HuH-7.5 (cell line): Measurements from ENCODE around the gene SHISAL1.
"Not testable (repeated sequence)": the region's sequence is repeated elsewhere in the genome, so short reads cannot be mapped to it uniquely, and the experiment has no call there.

ENCODE experiments used
- DNase-seq: peaks from one replicate; pipeline ENCODE4 v3.0.0; 2011; ENCODE audit warnings: low spot score

The SHISAL1 gene

DNA sequence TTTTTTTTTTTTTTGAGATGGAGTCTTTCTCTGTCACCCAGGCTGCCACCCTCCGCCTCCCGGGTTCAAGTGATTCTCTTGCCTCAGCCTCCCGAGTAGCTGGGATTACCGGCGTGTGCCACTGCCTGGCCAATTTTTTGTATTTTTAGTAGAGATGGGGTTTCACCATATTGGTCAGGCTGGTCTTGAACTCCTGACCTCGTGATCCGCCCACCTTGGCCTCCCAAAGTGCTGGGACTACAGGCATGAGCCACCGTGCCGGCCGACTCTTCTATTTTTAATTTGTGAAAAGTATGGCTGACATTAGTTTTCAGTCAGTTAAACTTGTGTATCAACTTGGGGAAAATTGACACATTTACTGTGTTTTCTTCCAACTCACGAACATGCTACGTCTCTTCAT, 78.4 kb downstream of the SHISAL1 start:
- not testable (repeated sequence) for DNase-seq

GRCh38 chr22:44231233-44231632, 81.5 kb downstream of the SHISAL1 start:
- no peak for DNase-seq

DNA sequence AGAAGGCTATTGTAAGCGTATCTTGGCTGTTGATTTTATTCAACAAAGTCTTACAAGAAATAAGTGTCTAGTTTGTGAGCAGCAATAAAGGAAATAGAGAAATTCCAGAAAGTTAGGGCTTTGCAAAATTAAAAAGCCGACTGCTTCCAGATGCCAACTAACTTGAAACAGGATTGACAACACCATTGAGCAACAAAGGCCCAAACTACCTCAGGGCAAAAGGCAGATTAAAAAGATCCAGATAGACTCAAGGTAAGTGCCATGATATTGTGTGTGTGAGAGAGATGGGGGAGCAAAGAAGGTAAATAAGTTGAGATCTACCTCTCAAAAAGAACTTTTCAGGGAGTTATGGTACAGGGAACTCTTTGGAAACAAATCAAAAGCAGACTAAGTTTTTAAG, 82.9 kb downstream of the SHISAL1 start:
- no peak for DNase-seq

DNA sequence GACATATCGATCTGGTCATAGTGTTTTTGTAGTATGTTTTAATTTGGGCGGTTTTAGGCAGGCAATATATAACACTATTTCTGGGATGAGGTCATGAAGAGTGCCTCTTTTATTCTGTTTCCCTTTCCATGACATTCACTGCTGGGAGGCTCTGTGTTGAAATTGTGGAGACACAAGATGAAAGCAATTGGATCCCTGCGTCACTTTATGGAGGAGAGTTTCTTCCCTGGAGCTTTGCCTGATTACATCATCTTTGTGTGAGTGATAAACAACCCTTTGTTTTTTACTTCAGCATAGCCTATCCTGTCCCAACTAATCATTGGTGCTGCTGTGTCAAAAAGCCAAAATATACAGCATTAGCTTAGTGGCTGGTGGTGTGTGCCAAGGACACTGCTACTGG, 83.4 kb downstream of the SHISAL1 start:
- DNase-seq = no peak

DNA sequence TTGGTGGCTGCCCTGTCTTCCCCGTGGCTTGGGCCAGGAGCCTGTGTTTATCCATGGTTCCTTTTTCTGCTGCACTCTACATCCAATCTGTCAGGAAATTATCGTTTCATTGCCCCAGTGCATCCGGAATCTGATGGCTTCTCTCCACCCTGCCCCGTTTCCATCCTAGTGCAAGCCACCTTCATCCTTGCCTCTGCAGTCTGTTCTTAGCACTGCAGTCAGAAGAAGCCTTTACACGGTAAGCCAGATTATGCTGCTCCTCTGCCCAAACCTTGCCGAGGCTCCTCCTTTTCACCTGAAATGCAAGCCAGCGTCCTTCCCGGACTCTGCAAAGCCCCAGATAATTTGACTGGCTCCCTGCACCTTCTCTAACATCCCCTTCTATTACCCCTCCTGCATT, 86.9 kb downstream of the SHISAL1 start:
- no peak for DNase-seq

DNA sequence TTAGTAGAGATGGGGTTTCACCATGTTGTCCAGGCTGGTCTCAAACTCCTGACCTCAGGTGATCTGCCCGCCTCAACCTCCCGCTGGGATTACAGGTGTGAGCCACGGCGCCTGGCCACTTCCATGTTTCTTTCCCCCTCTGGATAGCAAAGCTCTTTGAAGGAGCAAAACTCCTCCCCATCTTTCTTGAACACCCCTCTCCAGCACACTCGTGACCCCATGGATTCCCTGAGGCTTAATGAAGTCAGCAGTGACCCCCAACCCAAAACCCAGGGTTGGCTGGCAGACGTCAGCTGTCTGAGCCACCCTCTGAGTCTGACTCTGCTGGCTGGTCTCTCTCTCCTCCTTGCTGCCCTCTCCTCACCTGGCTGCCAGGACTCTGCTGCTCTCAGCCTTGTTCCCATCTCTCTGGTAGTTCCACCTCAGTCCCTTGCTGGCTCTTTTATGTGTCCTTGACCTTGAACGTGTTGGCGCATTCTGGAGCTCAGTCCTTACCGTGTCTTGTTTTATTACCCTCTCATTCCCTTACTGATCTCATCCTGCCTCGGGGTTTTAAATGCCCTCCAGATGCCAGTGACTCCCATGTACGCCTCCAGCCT, 87.6 kb downstream of the SHISAL1 start:
- no peak for DNase-seq

- DNase-seq = no peak
These were observed 88.6 kb downstream of the SHISAL1 start for GRCh38 chr22:44224166-44224565.

DNA sequence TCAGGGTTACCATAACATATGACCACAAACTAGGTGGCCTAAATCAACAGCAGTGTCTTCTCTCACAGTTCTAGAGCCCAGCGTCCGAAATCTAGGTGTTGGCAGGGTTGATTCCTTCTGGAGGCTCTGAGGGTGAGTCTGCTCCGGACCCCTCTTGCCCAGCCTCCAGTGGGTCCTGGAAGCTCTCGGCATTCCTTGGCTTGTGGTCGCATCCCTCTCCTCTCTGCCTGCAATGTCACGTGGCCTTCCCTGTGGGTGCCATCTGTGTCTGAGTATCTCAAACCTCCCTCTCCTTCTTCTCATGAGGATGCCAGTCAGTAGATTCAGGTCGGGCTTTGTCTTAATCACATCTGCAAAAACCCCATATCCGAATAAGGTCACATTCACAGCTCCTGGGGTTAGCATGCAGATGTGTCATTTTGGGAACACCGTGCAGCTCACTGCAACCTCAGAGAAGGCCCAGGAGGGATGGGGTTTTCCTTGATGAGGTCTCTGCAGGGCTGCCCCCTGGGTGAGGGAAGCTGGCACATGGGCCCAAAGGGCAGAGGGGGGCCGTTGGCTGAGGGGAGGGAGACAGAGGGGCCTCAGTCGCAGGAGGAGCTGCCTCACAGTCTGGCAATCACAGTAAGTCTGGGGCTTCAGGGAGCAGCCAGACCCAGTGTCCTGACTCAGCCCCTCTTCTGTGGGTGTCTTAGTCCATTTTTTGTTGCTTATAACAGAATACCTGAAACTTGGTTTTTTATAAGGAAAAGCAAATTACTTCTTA, 90.9 kb downstream of the SHISAL1 start:
- DNase-seq = no peak

- DNase-seq = no peak
These were observed 91.7 kb downstream of the SHISAL1 start for GRCh38 chr22:44220727-44221680.

DNA sequence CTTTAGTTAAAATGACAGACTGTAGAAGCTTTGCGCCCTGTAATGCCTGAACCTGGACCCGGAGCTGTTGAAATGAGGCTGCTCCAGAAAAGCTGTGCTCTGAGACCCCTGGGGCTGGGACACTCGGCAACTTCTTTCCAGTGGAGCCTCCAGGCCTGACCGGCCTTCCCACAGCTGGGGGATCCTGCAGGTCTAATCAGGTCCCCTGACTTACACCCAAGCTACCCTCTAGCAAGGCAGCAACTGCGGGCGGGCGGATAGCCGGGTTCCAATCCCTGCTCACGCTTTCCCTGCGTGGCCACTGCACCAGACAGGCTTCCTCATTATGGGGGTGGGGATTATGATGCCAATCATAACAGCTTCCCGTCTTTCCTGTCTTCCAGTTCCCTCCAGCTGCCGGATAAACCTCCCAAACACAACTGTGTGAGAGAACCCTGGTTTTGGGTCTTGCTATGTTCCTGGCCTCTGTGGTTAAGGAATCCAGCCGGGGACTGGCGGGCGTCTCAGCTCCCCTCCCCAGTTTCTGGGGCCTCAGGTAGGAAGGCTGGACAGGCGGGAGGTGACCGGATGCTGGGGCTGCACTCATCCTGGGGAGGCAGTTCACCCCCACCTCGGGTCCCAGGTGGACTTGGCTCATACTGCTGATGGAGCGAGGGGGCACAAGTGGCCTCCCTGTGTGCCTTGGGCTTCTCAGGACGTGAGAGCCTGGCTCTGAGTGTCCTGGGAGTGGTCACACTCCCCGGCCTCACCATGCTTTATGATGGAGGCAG, 93.5 kb downstream of the SHISAL1 start:
- DNase-seq = no peak

- no peak for DNase-seq
These were observed 94.7 kb downstream of the SHISAL1 start for GRCh38 chr22:44218071-44218470.

- DNase-seq = no peak
These were observed 95.4 kb downstream of the SHISAL1 start for GRCh38 chr22:44217346-44217745.

DNA sequence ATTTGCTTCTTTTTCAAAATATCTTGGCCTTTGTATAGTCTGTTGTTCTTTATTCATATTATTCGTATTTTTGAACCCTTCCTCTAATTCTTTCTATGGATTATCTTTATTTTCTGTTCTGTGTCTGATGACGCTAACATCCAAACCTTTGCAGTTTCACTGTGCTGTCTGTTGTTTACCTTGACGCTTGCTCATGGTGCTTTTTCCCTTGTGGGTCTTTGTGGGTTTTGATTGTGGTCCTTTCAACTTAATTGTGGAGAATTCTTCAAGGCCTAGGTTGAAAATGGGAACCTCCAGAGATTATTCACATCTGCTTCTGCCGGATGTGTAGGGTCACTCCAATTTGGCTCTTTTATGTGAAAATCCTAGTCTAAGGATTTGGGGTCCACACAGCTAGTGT, 97.5 kb downstream of the SHISAL1 start:
- no peak for DNase-seq

DNA sequence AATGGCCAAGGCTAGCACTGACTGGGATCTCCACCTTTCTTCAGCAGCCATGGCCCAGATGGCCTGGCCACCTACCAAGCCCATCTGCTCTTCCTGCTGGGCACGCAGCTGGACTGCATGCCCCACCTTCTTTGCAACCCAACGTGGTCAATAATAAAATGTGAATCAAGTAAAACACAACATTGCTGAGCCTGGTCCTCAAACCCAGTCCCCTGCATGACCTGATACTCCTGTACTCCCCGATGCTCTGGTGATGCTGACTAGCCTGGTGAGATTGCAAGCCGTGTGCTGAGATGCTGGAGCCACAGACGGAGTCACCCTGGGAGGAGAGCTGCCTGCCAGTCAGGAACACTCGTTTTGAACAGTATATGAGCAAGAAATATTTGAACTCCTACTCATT, 98.0 kb downstream of the SHISAL1 start:
- no peak for DNase-seq

- no peak for DNase-seq
These were observed 98.6 kb downstream of the SHISAL1 start for GRCh38 chr22:44214187-44214586.

DNA sequence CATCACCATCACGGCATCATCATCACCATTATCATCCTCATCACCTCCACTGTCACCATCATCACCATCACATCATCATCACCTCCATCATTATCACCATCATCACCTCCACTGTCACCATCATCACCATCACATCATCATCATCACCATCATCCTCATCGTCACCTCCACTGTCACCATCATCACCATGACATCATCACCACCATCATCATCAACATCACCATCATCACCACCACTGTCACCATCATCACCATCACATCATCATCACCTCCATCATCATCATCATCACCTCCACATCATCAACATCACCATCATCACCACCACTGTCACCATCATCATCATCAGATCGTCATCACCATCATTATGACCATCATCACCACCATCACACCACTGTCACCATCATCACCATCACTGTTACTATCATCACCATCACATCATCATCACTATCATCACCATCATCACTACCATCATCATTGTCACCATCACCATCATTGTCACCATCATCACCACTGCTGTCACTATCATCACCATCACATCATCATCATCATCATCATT, 99.2 kb downstream of the SHISAL1 start:
- no peak for DNase-seq

DNA sequence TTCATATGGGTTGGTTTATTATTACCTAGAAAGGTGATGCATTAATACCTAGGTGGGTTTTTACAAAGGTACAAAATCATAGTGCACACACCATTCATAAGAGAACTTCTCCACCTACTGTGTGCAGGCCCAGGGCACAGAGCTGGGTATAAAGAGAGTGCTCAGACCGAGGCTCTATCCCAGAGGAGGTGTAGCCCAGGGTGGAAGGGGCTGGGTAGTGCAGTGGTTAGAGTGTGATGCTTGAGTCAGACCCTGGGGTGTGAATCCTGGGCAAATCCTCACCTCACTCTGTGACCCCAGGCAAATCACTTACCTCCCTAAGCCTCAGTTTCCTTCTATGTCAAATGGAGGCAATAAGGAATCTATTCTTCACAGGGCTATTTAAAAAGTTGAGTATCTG, 99.8 kb downstream of the SHISAL1 start:
- DNase-seq = no peak

DNA sequence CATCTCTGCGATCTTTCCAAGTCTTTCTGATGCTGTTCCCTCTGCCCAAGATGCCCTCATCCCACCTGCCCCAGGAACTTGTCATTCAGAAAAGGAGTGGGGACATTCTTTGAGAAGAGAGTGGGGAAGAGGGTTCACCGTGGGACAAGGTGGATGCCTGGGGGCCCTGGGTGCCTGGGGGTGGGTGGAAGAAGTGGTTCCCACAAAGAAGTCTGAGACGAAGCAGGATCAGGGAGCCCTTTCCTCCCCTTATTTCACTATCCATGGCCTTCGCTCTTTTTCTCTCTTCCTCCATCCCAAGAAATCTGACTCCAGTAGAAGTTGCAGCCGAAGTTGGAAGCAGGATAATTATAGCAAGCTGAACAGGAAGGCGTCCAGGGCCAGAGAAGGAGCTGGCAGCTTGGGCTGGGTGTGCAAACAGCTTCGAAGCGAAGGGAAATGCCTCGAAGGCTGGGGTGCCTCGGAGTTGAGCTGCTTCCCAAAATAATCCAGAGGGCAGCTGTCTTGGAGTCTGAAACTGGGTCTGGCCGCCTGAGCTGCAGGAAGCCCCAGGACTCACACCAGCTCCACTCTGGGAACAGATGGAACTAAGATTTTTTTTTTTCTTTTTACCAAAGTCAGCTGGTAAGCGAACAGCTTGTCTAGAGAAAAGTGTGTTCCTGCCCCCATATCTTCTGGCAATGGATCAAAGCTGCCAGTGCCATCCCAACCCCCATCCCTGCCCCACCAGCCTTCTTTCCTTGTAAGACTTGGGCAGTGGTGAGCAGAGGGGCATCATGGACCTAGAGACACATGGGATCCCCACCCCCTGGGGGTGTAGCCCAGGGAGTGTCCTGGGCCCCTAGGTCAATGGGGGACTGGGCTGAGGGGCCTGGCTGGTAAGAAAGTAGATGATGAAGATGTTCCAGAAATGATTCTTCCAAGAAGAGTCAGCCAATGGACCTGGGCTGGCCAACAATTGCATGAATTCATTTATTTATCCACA, 100.5 kb downstream of the SHISAL1 start:
- DNase-seq = no peak

- no peak for DNase-seq
These were observed 101.3 kb downstream of the SHISAL1 start for GRCh38 chr22:44211256-44211945.

DNA sequence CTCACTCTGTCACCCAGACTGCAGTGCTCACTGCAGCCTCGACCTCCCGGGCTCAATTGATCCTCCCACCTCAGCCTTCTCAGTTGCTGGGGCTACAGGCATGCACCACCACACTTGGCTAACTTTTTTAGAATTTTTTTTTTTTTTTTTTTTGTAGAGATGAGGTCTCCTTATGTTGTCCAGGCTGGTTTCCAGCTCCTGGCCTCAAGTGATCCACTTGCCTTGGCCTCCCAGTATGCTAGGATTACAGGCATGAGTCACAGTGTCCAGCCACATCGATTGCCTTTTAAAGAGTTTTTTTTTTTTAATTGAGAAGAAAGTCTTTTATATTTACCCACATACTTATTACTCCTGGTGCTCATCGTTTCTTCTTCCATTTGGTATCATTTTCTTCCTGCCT, 102.0 kb downstream of the SHISAL1 start:
- DNase-seq = no peak
